ENCODE results near the gene AIPL1. TPM values are rescaled to one million over a fixed set of nuclear protein-coding genes. Genes with fewer than 3 reads are reported as not detected.
A peak's percentile ranks its signal among the peaks of the same experiment; 100 is the strongest.

The AIPL1 gene
- total RNA-seq, 2 experiments from 2014 or later: not detected

GRCh38 chr17:6377906-6378305 is 57.0 kb downstream of the AIPL1 start:
- no peak for DNase-seq
- Mint-ChIP-seq H3K4me1 (peaks cover 15% of the 10 kb centered on the region), H3K27me3 (peaks cover 21% of the 10 kb centered on the region), H3K27ac (no peak overlapping the region), H3K9me3 (ENCODE audit: low read depth) (no peaks in the 10 kb centered on the region), H3K36me3 (no peaks in the 10 kb centered on the region), H3K4me3 (no peak overlapping the region)
- no peak for ATAC-seq
- CTCF ChIA-PET: no interaction called here

GRCh38 chr17:6376931-6377361 is 58.0 kb downstream of the AIPL1 start:
- H3K27me3 Mint-ChIP-seq: peaks cover 21% of the 10 kb centered on the region
- CTCF ChIA-PET: no interaction called here
- DNase-seq (no peak), ATAC-seq (no peak)
- no peaks in the 10 kb centered on the region for H3K36me3 Mint-ChIP-seq
- H3K9me3 Mint-ChIP-seq (ENCODE audit: low read depth): no peaks in the 10 kb centered on the region
- H3K4me1 Mint-ChIP-seq: peaks cover 15% of the 10 kb centered on the region
- H3K4me3 Mint-ChIP-seq: no peak overlapping the region
- no peak overlapping the region for H3K27ac Mint-ChIP-seq

DNA sequence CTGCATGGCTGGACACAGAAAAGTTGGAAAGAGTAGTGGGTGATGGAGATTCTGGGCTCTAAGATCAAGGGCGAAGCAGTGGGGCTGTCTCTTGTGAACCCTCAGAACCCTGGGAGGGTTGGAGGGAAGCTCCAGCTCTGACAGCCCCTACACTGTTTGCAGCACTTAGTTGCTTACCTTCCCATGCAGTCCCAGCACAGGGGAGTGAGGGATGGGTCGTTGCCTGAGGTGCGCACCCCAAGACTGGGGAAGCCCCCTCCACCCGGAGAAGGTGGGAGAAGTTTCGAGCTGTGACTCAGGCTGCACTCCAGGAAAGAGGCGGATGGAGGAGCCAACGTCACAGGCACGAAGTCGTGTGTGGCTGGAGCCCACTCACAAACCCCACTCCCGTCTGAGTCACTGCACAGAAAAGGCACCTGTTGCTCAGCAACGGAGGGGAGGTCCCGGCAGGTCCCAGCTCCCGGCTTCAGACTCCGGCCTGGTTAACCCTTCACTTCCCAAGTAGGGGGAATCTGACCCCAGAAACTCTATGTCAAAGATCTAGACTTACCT is 60.1 kb downstream of the AIPL1 start:
- H3K27me3 Mint-ChIP-seq: peaks cover 22% of the 10 kb centered on the region
- peaks cover 15% of the 10 kb centered on the region for H3K4me1 Mint-ChIP-seq
- no peak overlapping the region for H3K4me3 Mint-ChIP-seq
- peak; percentile 39 for ATAC-seq
- no peak overlapping the region for H3K27ac Mint-ChIP-seq
- CTCF ChIA-PET: no interaction called here
- H3K36me3 Mint-ChIP-seq: no peaks in the 10 kb centered on the region
- no peaks in the 10 kb centered on the region for H3K9me3 Mint-ChIP-seq (ENCODE audit: low read depth)
- DNase-seq: peak; percentile 53

DNA sequence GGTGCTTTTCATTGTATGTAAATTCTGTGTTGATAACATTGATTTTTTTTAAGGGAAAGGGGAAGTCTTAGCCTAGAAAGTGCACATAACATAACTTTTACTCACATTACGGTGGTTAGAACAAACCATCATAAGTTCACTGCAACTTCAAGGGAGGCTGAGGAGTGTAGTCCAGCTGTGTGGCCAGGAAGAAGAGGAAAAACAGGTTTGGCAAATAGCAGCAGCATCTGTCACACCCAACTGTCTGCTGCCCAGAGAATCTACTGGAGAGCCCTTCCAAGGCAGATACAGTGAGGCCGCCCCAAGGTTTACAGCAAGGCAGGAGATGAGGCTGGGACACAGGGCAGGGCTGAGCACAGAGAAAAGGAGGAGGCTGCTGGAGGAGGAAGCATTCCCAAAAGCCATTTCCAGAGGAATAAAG is 60.6 kb downstream of the AIPL1 start:
- H3K4me3 Mint-ChIP-seq: no peak overlapping the region
- H3K9me3 Mint-ChIP-seq (ENCODE audit: low read depth): no peaks in the 10 kb centered on the region
- ATAC-seq: no peak
- H3K36me3 Mint-ChIP-seq: no peaks in the 10 kb centered on the region
- CTCF ChIA-PET: no interaction called here
- peaks cover 27% of the 10 kb centered on the region for H3K27me3 Mint-ChIP-seq
- H3K4me1 Mint-ChIP-seq: peaks cover 15% of the 10 kb centered on the region
- DNase-seq: no peak
- no peak overlapping the region for H3K27ac Mint-ChIP-seq

Other genes starting within 250 kb of the AIPL1 start
- gene PIMREG, start 9.3 kb upstream of the AIPL1 start, total RNA-seq: 10 to 100 TPM in 1 of 2 experiments, 1 to 10 TPM in 1; 6.8 to 17.0 TPM
- gene PITPNM3, start 121.4 kb upstream of the AIPL1 start, total RNA-seq: under 1 TPM; 0.37 to 0.76 TPM
- 10 to 100 TPM; 16.5 to 18.0 TPM for gene KIAA0753, start 205.6 kb upstream of the AIPL1 start, total RNA-seq
- gene TXNDC17, start 205.9 kb upstream of the AIPL1 start, total RNA-seq: 10 to 100 TPM; 69.6 to 71.6 TPM
- 10 to 100 TPM; 18.3 TPM for gene MED31, start 216.5 kb upstream of the AIPL1 start, total RNA-seq
- gene C17orf100, start 216.6 kb upstream of the AIPL1 start, total RNA-seq: 1 to 10 TPM; 1.1 to 1.4 TPM